HepG2 (cell line): Measurements from ENCODE around the gene AKR7A3. TPM values are rescaled to one million over a fixed set of nuclear protein-coding genes. Genes with fewer than 3 reads are reported as not detected.

Experiments
- ATAC-seq: fragments of 200-7000 bp; cut with Tn5 transposase; 3 replicates; pipeline ENCODE4 v1.9.1; 2020; ENCODE audit warnings: mild to moderate bottlenecking, moderate library complexity
- BruUV-seq: library from RNA; stranded (reverse); fragments of 400-500 nt; replicated peaks from 2 replicates; lab custom pipeline; 2021; lab: Mats Ljungman, UMichigan
- CTCF ChIA-PET: fragments of 300-600 bp; formaldehyde crosslinking; extraction: SDS; loops from one replicate; lab custom pipeline; 2021; ENCODE audit warnings: low total read pairs, inconsistent platforms, low intra/inter-chr PET ratio; lab: Yijun Ruan, JAX
- POLR2A ChIA-PET: fragments of 350-600 bp; sonication (Branson Sonifier 250); formaldehyde crosslinking; loops from one replicate; lab custom pipeline; 2020; ENCODE audit warnings: antibody characterized with exemption, inconsistent platforms; lab: Yijun Ruan, JAX
- DNase-seq: peaks from one replicate; pipeline ENCODE4 v3.0.0-alpha.2; 2015; ENCODE audit warnings: low spot score
- FAIRE-seq: peaks from 3 replicates; lab custom pipeline; 2011; peaks lifted over from hg19 to GRCh38; lab: Jason Lieb, UNC
- H2AFZ ChIP-seq: one replicate; pipeline ENCODE4 v1.6.1; 2011; ENCODE audit warnings: low read length, inconsistent platforms
- H3K27ac ChIP-seq: fragments of 300-600 bp; 3 replicates; pipeline ENCODE4 v1.8.0; 2011; ENCODE audit warnings: mixed run types, mild to moderate bottlenecking, mixed read lengths, low read length, inconsistent platforms; ENCODE audit not compliant: insufficient read depth; ENCODE audit errors: extremely low read length
- H3K27me3 ChIP-seq, 2 experiments: fragments of 200-600 bp in 1 of 2; 2 replicates in 1 of 2; 3 replicates in 1 of 2; pipeline versions ENCODE4 v1.6.0 to v1.8.0; 2011; ENCODE audit warnings: low read length in 2 of 2, mild to moderate bottlenecking in 2 of 2, moderate library complexity in 2 of 2, inconsistent platforms in 1 of 2; ENCODE audit not compliant: insufficient read depth in 2 of 2, control insufficient read depth in 1 of 2
- H3K36me3 ChIP-seq, 2 experiments: fragments of 200-600 bp in 1 of 2; replicated peaks in 1 of 2; 2 replicates in 1 of 2; 3 replicates in 1 of 2; pipeline versions ENCODE4 v1.5.1 to v1.8.0; 2011; ENCODE audit warnings: low read length in 2 of 2, inconsistent platforms in 1 of 2; ENCODE audit not compliant: insufficient read depth in 2 of 2, control insufficient read depth in 1 of 2
- H3K4me1 ChIP-seq: 2 replicates; pipeline ENCODE4 v1.5.1; 2012; ENCODE audit warnings: low read length, inconsistent platforms; ENCODE audit not compliant: insufficient read depth
- H3K4me2 ChIP-seq: 2 replicates; pipeline ENCODE4 v1.6.0; 2011; ENCODE audit warnings: low read depth, low read length, inconsistent platforms
- H3K4me3 ChIP-seq, 3 experiments: fragments of 200-600 bp in 1 of 3; sonication (generic), shearing (Covaris generic) in 1 of 3; replicated peaks in 1 of 3; 2 replicates each; pipeline ENCODE4 v1.5.1; 2011 to 2016; ENCODE audit warnings: low read length in 3 of 3, inconsistent platforms in 2 of 3, low read depth in 2 of 3, mild to moderate bottlenecking in 2 of 3, control low read depth in 1 of 3, mixed read lengths in 1 of 3; ENCODE audit not compliant: insufficient read depth in 1 of 3
- H3K79me2 ChIP-seq: one replicate; pipeline ENCODE4 v1.6.1; 2011; ENCODE audit warnings: low read length, inconsistent platforms; ENCODE audit not compliant: insufficient read depth
- H3K9ac ChIP-seq: 2 replicates; pipeline ENCODE4 v1.6.0; 2011; ENCODE audit warnings: mild to moderate bottlenecking, low read depth, low read length, inconsistent platforms; ENCODE audit not compliant: insufficient read depth
- H3K9me3 ChIP-seq: 2 replicates; pipeline ENCODE4 v1.5.1; 2012; ENCODE audit warnings: mild to moderate bottlenecking, low read length
- H4K20me1 ChIP-seq: 2 replicates; pipeline ENCODE4 v1.6.0; 2011; ENCODE audit warnings: inconsistent platforms, mild to moderate bottlenecking, low read length, moderate library complexity; ENCODE audit not compliant: insufficient read depth
- ELF1 ChIP-seq: sonication (generic); formaldehyde crosslinking; IDR thresholded peaks from 2 replicates; pipeline ENCODE4 v1.4.0; 2020; ENCODE audit warnings: missing genetic modification reagents
- KDM5A ChIP-seq: fragments of 200-600 bp; sonication (generic); IDR thresholded peaks from 2 replicates; pipeline ENCODE4 v1.7.0; 2018; ENCODE audit warnings: antibody characterized with exemption, mild to moderate bottlenecking, low read length, borderline replicate concordance
- NFYC ChIP-seq: IDR thresholded peaks from 2 replicates; pipeline ENCODE4 v1.6.1; 2016; ENCODE audit warnings: missing genetic modification reagents, missing compliant biosample characterization
- NPAS2 ChIP-seq: sonication (generic); formaldehyde crosslinking; IDR thresholded peaks from 2 replicates; pipeline ENCODE4 v1.8.0; 2022; ENCODE audit warnings: mild to moderate bottlenecking, missing genetic modification reagents, borderline replicate concordance
- NR2C2 ChIP-seq: sonication (generic); formaldehyde crosslinking; IDR thresholded peaks from 2 replicates; pipeline ENCODE4 v1.4.0; 2020; ENCODE audit warnings: missing genetic modification reagents, mild to moderate bottlenecking, moderate library complexity, borderline replicate concordance
- ZFAT ChIP-seq: sonication (generic); formaldehyde crosslinking; conservative IDR thresholded peaks from 2 replicates; pipeline ENCODE4 v1.8.1; 2023; ENCODE audit warnings: missing genetic modification reagents, inconsistent platforms
- ZNF160 ChIP-seq: sonication (generic); formaldehyde crosslinking; IDR thresholded peaks from 2 replicates; pipeline ENCODE4 v1.8.0; 2022; ENCODE audit warnings: mild to moderate bottlenecking, inconsistent platforms, missing genetic modification reagents
- ZNF558 ChIP-seq: sonication (generic); formaldehyde crosslinking; IDR thresholded peaks from 2 replicates; pipeline ENCODE4 v1.9.0; 2022; ENCODE audit warnings: mild to moderate bottlenecking, missing genetic modification reagents, borderline replicate concordance
- ZNF574 ChIP-seq: sonication (generic); formaldehyde crosslinking; IDR thresholded peaks from 2 replicates; pipeline ENCODE4 v1.4.0; 2020; ENCODE audit warnings: missing genetic modification reagents
- ZNF724P ChIP-seq: sonication (generic); formaldehyde crosslinking; IDR thresholded peaks from 2 replicates; pipeline ENCODE4 v1.8.0; 2022; ENCODE audit warnings: missing genetic modification reagents, borderline replicate concordance
- ZNF773 ChIP-seq: sonication (generic); formaldehyde crosslinking; IDR thresholded peaks from 2 replicates; pipeline ENCODE4 v1.4.0; 2020; ENCODE audit warnings: missing genetic modification reagents, borderline replicate concordance
- WGBS: methylation state at CpG from one replicate; pipeline ENCODE4 v1.1.6; 2017; ENCODE audit warnings: low lambda C conversion rate; 5-methylcytosine and 5-hydroxymethylcytosine counted together
- in situ Hi-C: cut with HindIII; loops from 2 replicates; pipeline ENCODE4 v1.10.0; 2017; ENCODE audit warnings: low pct_unique_long_range_greater_than_20kb; ENCODE audit not compliant: extremely low pct_ligation_motif_present
- intact Hi-C: fragments of 100-400 bp; cut with micrococcal nuclease; formaldehyde crosslinking; loops from one replicate; pipeline ENCODE4 v1.10.0; 2022; ENCODE audit not compliant: unreplicated experiment
- polyA plus RNA-seq, 8 experiments: library from polyadenylated mRNA; depleted of rRNA in 3 of 8; stranded (reverse) in 7 of 8; unstranded in 1 of 8; fragments of >200 nt; fragmentation: Illumina TruSeq in 4 of 8; extraction: Trizol in 4 of 8; gene quantifications; 2 replicates each; pipeline versions ENCODE4 v1.2.1 to v1.2.3, GENCODE V29; 2011 to 2016; ENCODE audit warnings: low read depth in 4 of 8, missing spikeins in 1 of 8, mixed read lengths in 1 of 8; ENCODE audit not compliant: insufficient read depth in 1 of 8
- total RNA-seq, 5 experiments: library from RNA; depleted of rRNA; stranded (reverse); fragments of >200 nt; fragmentation: Illumina TruSeq; extraction: Trizol; gene quantifications; 2 replicates each; pipeline ENCODE4 v1.2.3, GENCODE V29; 2016; ENCODE audit warnings: low read depth in 1 of 5

The AKR7A3 gene
- total and polyA plus RNA-seq, 2 of the 13 experiments (the other 11 are each of a cell fraction or from before 2014, with no cell fraction given) = 0.58 to 1.00 TPM

GRCh38 chr1:19325368-19325957 lies 36.9 kb upstream of the AKR7A3 start:
- DNase-seq (no peak), FAIRE-seq (no peak), ATAC-seq (no peak)
- Histone ChIP-seq H4K20me1 (no peaks in the 10 kb centered on the region), H3K27me3 (no peaks in the 10 kb centered on the region), H3K4me3 (no peak overlapping the region), H3K36me3 (peaks cover 18 to 50% of the 10 kb centered on the region in 2 experiments), H3K9ac (no peak overlapping the region), H3K4me1 (no peaks in the 10 kb centered on the region), H3K9me3 (no peaks in the 10 kb centered on the region), H2AFZ (no peak overlapping the region), H3K27ac (no peak overlapping the region), H3K4me2 (no peak overlapping the region), H3K79me2 (no peaks in the 10 kb centered on the region)
- intact Hi-C loops (no loop called here), in situ Hi-C loops (no loop called here)
- 90% methylated on average over 10 of the region's 19 CpGs for WGBS
- ChIA-PET CTCF (no interaction called here), POLR2A (interaction anchor here (1.2 kb wide), 1 partner anchor 13 kb away, joined by 3 read pairs; no protein-coding TSS in a partner anchor)
- BruUV-seq = no TSS peak
- TF ChIP-seq NPAS2 (CRISPR knock-in tag) (no peak), ZNF773 (CRISPR knock-in tag) (no peak), ZFAT (CRISPR knock-in tag) (no peak), ZNF724P (CRISPR knock-in tag) (no peak)

- WGBS = 88% methylated on average over 4 of the region's 9 CpGs
- no peak overlapping the region for H3K4me3 ChIP-seq
- H3K36me3 ChIP-seq = peaks cover 18 to 50% of the 10 kb centered on the region in 2 experiments
- ChIA-PET POLR2A (no interaction called here), CTCF (no interaction called here)
- H3K4me1 ChIP-seq = no peaks in the 10 kb centered on the region
- intact Hi-C loops (no loop called here), in situ Hi-C loops (no loop called here)
- no peaks in the 10 kb centered on the region for H3K9me3 ChIP-seq
- no peak overlapping the region for H2AFZ ChIP-seq
- no peaks in the 10 kb centered on the region for H4K20me1 ChIP-seq
- ATAC-seq = no peak
- no peak for DNase-seq
- no peaks in the 10 kb centered on the region for H3K27me3 ChIP-seq
- no peak overlapping the region for H3K4me2 ChIP-seq
- no peak for FAIRE-seq
- no TSS peak for BruUV-seq
- no peak overlapping the region for H3K9ac ChIP-seq
- H3K79me2 ChIP-seq = no peaks in the 10 kb centered on the region
- no peak overlapping the region for H3K27ac ChIP-seq
- TF ChIP-seq NR2C2 (no peak), NFYC (CRISPR knock-in tag) (no peak), ZNF160 (no peak), ZNF558 (CRISPR knock-in tag) (no peak), ZNF574 (CRISPR knock-in tag) (no peak), KDM5A (no peak), ELF1 (no peak)
Observed at GRCh38 chr1:19324665-19324990, 36.1 kb upstream of the AKR7A3 start.
